H1 (cell line): ENCODE measurements around the gene ZNF622. TPM values are rescaled to one million over a fixed set of nuclear protein-coding genes. Genes with fewer than 3 reads are reported as not detected.

Experiments used
- CBX8 ChIP-seq: fragments of 300-800, 300-1000 bp; sonication (generic); IDR thresholded peaks from 2 replicates; pipeline ENCODE4 v1.7.1; 2016; ENCODE audit warnings: low read depth, low read length, borderline replicate concordance
- HDAC2 ChIP-seq, 2 experiments: fragments of 300-600 bp in 1 of 2; sonication (generic) in 1 of 2; IDR thresholded peaks; 2 replicates each; pipeline ENCODE4 v1.6.1; 2011 to 2012; ENCODE audit warnings: low read depth in 2 of 2, low read length in 2 of 2, mild to moderate bottlenecking in 2 of 2, moderate library complexity in 2 of 2, borderline replicate concordance in 1 of 2, inconsistent platforms in 1 of 2
- HDAC6 ChIP-seq: IDR thresholded peaks from one replicate; pipeline ENCODE4 v1.7.1; 2012; ENCODE audit warnings: low read depth, mild to moderate bottlenecking, inconsistent platforms, low read length, moderate library complexity
- KDM1A ChIP-seq: fragments of 200-600, 300-600 bp; sonication (generic); IDR thresholded peaks from 2 replicates; pipeline ENCODE4 v1.7.1; 2016; ENCODE audit warnings: mild to moderate bottlenecking, low read length, borderline replicate concordance
- KDM5A ChIP-seq: fragments of 200-600 bp; IDR thresholded peaks from 2 replicates; pipeline ENCODE4 v1.7.1; 2012; ENCODE audit warnings: mild to moderate bottlenecking, low read length, inconsistent platforms, mixed read lengths
- PHF8 ChIP-seq: fragments of 200-600 bp; sonication (generic); conservative IDR thresholded peaks from 2 replicates; pipeline ENCODE4 v1.7.1; 2012; ENCODE audit warnings: low read depth, mild to moderate bottlenecking, inconsistent platforms, low read length, moderate library complexity
- SP2 ChIP-seq: IDR thresholded peaks from 2 replicates; pipeline ENCODE4 v1.6.1; 2012; ENCODE audit warnings: mild to moderate bottlenecking, low read length, inconsistent platforms
- polyA plus RNA-seq, 7 experiments: library from polyadenylated mRNA; depleted of rRNA in 3 of 7; stranded (reverse) in 5 of 7; unstranded in 2 of 7; fragments of >200 nt in 5 of 7; fragments of 200-250 nt in 2 of 7; gene quantifications; 1 replicate in 5 of 7; 2 replicates in 1 of 7; 4 replicates in 1 of 7; pipeline versions ENCODE4 v1.2.1 to v1.2.3, GENCODE V29; 2011 to 2013; ENCODE audit warnings: missing spikeins in 2 of 7, mixed read lengths in 2 of 7
- total RNA-seq: library from RNA; stranded (reverse); fragmentation: NEBNext Ultra II Directional; extraction: Animal tissue kit (Norgen Biotek cat#: 25700); gene quantifications from 2 replicates; pipeline ENCODE4 v1.2.1, GENCODE V29; 2021
- TF ChIP-seq, protein P1 (sequence below): fragments of 300-600 bp; sonication (generic); IDR thresholded peaks from 2 replicates; pipeline ENCODE4 v1.7.1; 2012; ENCODE audit warnings: low read length, moderate library complexity, mild to moderate bottlenecking, inconsistent platforms; ENCODE audit not compliant: insufficient replicate concordance

ZNF622 gene
- total and polyA plus RNA-seq, 2 of the 8 experiments (the other 6 are each of a cell fraction or from before 2014, with no cell fraction given), result 8.8 to 30.8 TPM

DNA sequence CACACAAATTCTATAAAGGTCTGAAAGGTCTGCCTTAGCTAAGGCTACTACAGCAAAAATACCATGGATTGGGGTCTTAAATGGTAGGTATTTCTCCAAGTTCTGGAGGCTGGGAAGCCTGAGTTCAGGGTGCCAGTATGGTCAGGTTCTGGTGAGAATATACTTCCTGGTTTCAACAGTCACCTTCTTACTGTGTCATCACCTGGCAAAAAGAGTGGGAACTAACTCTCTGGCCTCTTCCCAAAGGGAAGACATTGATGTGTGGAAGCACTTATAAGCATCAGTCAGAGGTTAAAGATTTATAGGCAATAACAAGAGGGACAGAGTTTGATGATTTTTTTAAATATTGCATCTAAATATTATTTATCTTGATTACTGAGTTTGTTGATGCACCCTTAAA, 53.0 kb downstream of the ZNF622 start (continued):
- TF ChIP-seq, protein P1, sequence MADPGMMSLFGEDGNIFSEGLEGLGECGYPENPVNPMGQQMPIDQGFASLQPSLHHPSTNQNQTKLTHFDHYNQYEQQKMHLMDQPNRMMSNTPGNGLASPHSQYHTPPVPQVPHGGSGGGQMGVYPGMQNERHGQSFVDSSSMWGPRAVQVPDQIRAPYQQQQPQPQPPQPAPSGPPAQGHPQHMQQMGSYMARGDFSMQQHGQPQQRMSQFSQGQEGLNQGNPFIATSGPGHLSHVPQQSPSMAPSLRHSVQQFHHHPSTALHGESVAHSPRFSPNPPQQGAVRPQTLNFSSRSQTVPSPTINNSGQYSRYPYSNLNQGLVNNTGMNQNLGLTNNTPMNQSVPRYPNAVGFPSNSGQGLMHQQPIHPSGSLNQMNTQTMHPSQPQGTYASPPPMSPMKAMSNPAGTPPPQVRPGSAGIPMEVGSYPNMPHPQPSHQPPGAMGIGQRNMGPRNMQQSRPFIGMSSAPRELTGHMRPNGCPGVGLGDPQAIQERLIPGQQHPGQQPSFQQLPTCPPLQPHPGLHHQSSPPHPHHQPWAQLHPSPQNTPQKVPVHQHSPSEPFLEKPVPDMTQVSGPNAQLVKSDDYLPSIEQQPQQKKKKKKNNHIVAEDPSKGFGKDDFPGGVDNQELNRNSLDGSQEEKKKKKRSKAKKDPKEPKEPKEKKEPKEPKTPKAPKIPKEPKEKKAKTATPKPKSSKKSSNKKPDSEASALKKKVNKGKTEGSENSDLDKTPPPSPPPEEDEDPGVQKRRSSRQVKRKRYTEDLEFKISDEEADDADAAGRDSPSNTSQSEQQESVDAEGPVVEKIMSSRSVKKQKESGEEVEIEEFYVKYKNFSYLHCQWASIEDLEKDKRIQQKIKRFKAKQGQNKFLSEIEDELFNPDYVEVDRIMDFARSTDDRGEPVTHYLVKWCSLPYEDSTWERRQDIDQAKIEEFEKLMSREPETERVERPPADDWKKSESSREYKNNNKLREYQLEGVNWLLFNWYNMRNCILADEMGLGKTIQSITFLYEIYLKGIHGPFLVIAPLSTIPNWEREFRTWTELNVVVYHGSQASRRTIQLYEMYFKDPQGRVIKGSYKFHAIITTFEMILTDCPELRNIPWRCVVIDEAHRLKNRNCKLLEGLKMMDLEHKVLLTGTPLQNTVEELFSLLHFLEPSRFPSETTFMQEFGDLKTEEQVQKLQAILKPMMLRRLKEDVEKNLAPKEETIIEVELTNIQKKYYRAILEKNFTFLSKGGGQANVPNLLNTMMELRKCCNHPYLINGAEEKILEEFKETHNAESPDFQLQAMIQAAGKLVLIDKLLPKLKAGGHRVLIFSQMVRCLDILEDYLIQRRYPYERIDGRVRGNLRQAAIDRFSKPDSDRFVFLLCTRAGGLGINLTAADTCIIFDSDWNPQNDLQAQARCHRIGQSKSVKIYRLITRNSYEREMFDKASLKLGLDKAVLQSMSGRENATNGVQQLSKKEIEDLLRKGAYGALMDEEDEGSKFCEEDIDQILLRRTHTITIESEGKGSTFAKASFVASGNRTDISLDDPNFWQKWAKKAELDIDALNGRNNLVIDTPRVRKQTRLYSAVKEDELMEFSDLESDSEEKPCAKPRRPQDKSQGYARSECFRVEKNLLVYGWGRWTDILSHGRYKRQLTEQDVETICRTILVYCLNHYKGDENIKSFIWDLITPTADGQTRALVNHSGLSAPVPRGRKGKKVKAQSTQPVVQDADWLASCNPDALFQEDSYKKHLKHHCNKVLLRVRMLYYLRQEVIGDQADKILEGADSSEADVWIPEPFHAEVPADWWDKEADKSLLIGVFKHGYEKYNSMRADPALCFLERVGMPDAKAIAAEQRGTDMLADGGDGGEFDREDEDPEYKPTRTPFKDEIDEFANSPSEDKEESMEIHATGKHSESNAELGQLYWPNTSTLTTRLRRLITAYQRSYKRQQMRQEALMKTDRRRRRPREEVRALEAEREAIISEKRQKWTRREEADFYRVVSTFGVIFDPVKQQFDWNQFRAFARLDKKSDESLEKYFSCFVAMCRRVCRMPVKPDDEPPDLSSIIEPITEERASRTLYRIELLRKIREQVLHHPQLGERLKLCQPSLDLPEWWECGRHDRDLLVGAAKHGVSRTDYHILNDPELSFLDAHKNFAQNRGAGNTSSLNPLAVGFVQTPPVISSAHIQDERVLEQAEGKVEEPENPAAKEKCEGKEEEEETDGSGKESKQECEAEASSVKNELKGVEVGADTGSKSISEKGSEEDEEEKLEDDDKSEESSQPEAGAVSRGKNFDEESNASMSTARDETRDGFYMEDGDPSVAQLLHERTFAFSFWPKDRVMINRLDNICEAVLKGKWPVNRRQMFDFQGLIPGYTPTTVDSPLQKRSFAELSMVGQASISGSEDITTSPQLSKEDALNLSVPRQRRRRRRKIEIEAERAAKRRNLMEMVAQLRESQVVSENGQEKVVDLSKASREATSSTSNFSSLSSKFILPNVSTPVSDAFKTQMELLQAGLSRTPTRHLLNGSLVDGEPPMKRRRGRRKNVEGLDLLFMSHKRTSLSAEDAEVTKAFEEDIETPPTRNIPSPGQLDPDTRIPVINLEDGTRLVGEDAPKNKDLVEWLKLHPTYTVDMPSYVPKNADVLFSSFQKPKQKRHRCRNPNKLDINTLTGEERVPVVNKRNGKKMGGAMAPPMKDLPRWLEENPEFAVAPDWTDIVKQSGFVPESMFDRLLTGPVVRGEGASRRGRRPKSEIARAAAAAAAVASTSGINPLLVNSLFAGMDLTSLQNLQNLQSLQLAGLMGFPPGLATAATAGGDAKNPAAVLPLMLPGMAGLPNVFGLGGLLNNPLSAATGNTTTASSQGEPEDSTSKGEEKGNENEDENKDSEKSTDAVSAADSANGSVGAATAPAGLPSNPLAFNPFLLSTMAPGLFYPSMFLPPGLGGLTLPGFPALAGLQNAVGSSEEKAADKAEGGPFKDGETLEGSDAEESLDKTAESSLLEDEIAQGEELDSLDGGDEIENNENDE, result no peak
- TF ChIP-seq PHF8, result no peak
- TF ChIP-seq SP2, result no peak
- no peak for TF ChIP-seq CBX8
- TF ChIP-seq KDM5A, result no peak
- TF ChIP-seq HDAC6, result no peak
- no peak for TF ChIP-seq HDAC2 (IDR thresholded peaks at IDR 0.05; ENCODE audit: borderline replicate concordance in 1 of 2, low read depth in 2 of 2, low read length in 2 of 2)
- no peak for TF ChIP-seq KDM1A
